PC-3 (cell line): ENCODE measurements around the gene BPHL. TPM values are rescaled to one million over a fixed set of nuclear protein-coding genes. Genes with fewer than 3 reads are reported as not detected.
"Not testable (repeated sequence)": the region's sequence is repeated elsewhere in the genome, so short reads cannot be mapped to it uniquely, and the experiment has no call there.

Experiments used
- ATAC-seq: fragments of 200-7000 bp; cut with Tn5 transposase; 2 replicates; pipeline ENCODE4 v1.9.1; 2020; ENCODE audit warnings: mild to moderate bottlenecking, moderate library complexity
- BruUV-seq: library from RNA; stranded (reverse); fragments of 400-500 nt; replicated peaks from 2 replicates; lab custom pipeline; 2021; lab: Mats Ljungman, UMichigan
- CTCF ChIA-PET: fragments of 300-600 bp; sonication (Branson Sonifier 250); formaldehyde crosslinking; loops from one replicate; lab custom pipeline; 2022; ENCODE audit warnings: antibody characterized with exemption; lab: Charles Lee
- POLR2A ChIA-PET: fragments of 300-600 bp; sonication (Branson Sonifier 250); formaldehyde crosslinking; loops from one replicate; lab custom pipeline; 2022; ENCODE audit warnings: antibody characterized with exemption; ENCODE audit not compliant: unreplicated experiment; lab: Charles Lee
- DNase-seq: peaks from one replicate; pipeline ENCODE4 v3.0.0-alpha.2; 2015
- H2AFZ ChIP-seq: fragments of 300-600 bp; sonication (generic); 2 replicates; pipeline ENCODE4 v1.6.0; 2016; ENCODE audit warnings: antibody characterized with exemption, low read length
- H3F3A ChIP-seq: fragments of 300-600 bp; sonication (generic); one replicate; pipeline ENCODE4 v1.6.0; 2017; ENCODE audit warnings: antibody characterized with exemption, low read length, control low read depth, mild to moderate bottlenecking; ENCODE audit not compliant: unreplicated experiment
- H3K27ac ChIP-seq: fragments of 300-600 bp; sonication (generic); 2 replicates; pipeline ENCODE4 v1.5.1; 2016; ENCODE audit warnings: mild to moderate bottlenecking, low read length
- H3K27me3 ChIP-seq: fragments of 300-600 bp; sonication (generic); 2 replicates; pipeline ENCODE4 v1.6.1; 2016; ENCODE audit warnings: low read length, mixed read lengths
- H3K36me3 ChIP-seq: fragments of 300-600 bp; sonication (generic); 2 replicates; pipeline ENCODE4 v1.6.1; 2016; ENCODE audit warnings: low read depth, mixed run types, low read length, mixed read lengths
- H3K4me1 ChIP-seq: fragments of 300-600 bp; sonication (generic); 2 replicates; pipeline ENCODE4 v1.5.1; 2016; ENCODE audit warnings: low read length; ENCODE audit not compliant: insufficient read depth
- H3K4me2 ChIP-seq: fragments of 300-600 bp; sonication (generic); 2 replicates; pipeline ENCODE4 v1.6.0; 2016; ENCODE audit warnings: low read length
- H3K4me3 ChIP-seq: fragments of 300-600 bp; sonication (generic); 2 replicates; pipeline ENCODE4 v1.5.1; 2016; ENCODE audit warnings: mild to moderate bottlenecking, low read length, mixed read lengths
- H3K79me2 ChIP-seq: fragments of 300-600 bp; sonication (generic); 2 replicates; pipeline ENCODE4 v1.6.1; 2017; ENCODE audit warnings: low read length, mixed read lengths
- H3K9ac ChIP-seq: fragments of 300-600 bp; sonication (generic); 2 replicates; pipeline ENCODE4 v1.6.0; 2016; ENCODE audit warnings: mild to moderate bottlenecking, low read length
- H3K9me2 ChIP-seq: fragments of 300-600 bp; sonication (generic); replicated peaks from 2 replicates; pipeline ENCODE4 v1.6.1; 2016; ENCODE audit warnings: mixed run types, low read length, mixed read lengths
- H3K9me3 ChIP-seq: fragments of 300-600 bp; sonication (generic); 2 replicates; pipeline ENCODE4 v1.6.1; 2016; ENCODE audit warnings: low read length, mixed read lengths
- H4K20me1 ChIP-seq: fragments of 300-600 bp; sonication (generic); 2 replicates; pipeline ENCODE4 v1.6.1; 2016; ENCODE audit warnings: low read length, mixed read lengths
- EZH2 ChIP-seq: fragments of 300-600 bp; sonication (generic); IDR thresholded peaks from one replicate; pipeline ENCODE4 v1.6.1; 2017; ENCODE audit warnings: antibody characterized with exemption, mild to moderate bottlenecking, low read length; ENCODE audit not compliant: unreplicated experiment
- EZH2phosphoT487 ChIP-seq: fragments of 300-600 bp; sonication (generic); IDR thresholded peaks from 2 replicates; pipeline ENCODE4 v1.6.1; 2018; ENCODE audit warnings: mild to moderate bottlenecking, antibody characterized with exemption, low read length, borderline replicate concordance
- intact Hi-C: fragments of 100-400 bp; cut with micrococcal nuclease; formaldehyde crosslinking; loops from 2 replicates; pipeline ENCODE4 v1.9.0; 2023
- total RNA-seq: library from RNA; depleted of rRNA; stranded (reverse); fragments of >200 nt; gene quantifications from 2 replicates; pipeline ENCODE4 v1.2.3, GENCODE V29; 2014
- TF ChIP-seq, protein P1 (sequence below): fragments of 300-600 bp; sonication (generic); conservative IDR thresholded peaks from 2 replicates; pipeline ENCODE4 v1.5.1; 2017; ENCODE audit warnings: antibody characterized with exemption, low read depth, mild to moderate bottlenecking, low read length

BPHL gene
- total RNA-seq, 1 experiment from 2014 or later, result 15.8 TPM

DNA sequence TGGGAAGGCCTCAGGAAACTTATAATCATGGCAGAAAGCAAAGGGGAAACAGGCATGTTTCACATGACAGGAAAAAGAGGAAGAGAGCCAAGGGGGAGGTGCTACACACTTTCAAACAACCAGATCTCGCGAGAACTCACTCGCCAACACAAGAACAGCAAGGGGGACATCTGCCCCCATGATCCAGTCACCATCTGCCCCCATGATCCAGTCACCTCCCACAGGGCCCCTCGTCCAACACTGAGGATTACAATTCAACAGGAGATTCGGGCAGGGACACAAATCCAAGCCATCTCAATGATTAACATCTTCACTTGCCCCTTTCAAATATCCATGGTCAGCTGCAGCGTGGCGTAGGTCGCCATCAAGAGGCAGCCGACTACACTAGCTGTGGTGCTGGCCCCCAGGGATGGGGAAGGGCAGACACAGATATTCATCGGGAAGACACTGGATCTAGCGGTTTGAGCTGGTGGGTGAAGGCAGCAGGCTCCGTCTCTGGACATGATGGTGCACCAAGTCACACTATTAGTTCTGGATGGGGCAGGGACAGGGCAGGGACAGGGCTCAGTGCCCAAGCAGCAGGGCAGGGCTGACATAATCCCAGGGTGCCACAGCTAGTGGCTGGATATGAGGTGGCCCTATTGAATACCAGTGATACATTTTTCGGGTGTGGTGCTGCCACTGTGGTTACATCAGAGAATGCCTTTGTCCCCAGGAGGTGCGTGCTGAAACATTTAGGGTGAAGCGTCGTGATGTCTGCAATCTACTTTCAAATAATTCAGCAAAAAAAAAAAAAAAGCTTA, 77.4 kb downstream of the BPHL start:
- no peaks in the 10 kb centered on the region for H3K79me2 ChIP-seq
- no peak overlapping the region for H3K9ac ChIP-seq
- DNase-seq, result no peak
- TF ChIP-seq, protein P1, sequence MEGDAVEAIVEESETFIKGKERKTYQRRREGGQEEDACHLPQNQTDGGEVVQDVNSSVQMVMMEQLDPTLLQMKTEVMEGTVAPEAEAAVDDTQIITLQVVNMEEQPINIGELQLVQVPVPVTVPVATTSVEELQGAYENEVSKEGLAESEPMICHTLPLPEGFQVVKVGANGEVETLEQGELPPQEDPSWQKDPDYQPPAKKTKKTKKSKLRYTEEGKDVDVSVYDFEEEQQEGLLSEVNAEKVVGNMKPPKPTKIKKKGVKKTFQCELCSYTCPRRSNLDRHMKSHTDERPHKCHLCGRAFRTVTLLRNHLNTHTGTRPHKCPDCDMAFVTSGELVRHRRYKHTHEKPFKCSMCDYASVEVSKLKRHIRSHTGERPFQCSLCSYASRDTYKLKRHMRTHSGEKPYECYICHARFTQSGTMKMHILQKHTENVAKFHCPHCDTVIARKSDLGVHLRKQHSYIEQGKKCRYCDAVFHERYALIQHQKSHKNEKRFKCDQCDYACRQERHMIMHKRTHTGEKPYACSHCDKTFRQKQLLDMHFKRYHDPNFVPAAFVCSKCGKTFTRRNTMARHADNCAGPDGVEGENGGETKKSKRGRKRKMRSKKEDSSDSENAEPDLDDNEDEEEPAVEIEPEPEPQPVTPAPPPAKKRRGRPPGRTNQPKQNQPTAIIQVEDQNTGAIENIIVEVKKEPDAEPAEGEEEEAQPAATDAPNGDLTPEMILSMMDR, result no peak
- TF ChIP-seq EZH2 (no peak), EZH2phosphoT487 (no peak)
- BruUV-seq, result no TSS peak
- H3K27ac ChIP-seq, result no peak overlapping the region
- ChIA-PET POLR2A (no interaction called here), CTCF (interaction anchor here (1.1 kb wide), 1 partner anchor 13 kb away, joined by 3 read pairs; no protein-coding TSS in a partner anchor)
- no peaks in the 10 kb centered on the region for H3K27me3 ChIP-seq
- H3K4me3 ChIP-seq, result no peak overlapping the region
- no peaks in the 10 kb centered on the region for H3K36me3 ChIP-seq
- ATAC-seq, result peak; percentile 18; the same call in 1 of the 2 replicates
- no peak overlapping the region for H3K4me2 ChIP-seq
- intact Hi-C loops, result no loop called here
- no peaks in the 10 kb centered on the region for H4K20me1 ChIP-seq
- no peaks in the 10 kb centered on the region for H3K9me2 ChIP-seq
- H3K4me1 ChIP-seq, result no peaks in the 10 kb centered on the region
- no peaks in the 10 kb centered on the region for H3F3A ChIP-seq
- H2AFZ ChIP-seq, result no peak overlapping the region
- no peaks in the 10 kb centered on the region for H3K9me3 ChIP-seq

DNA sequence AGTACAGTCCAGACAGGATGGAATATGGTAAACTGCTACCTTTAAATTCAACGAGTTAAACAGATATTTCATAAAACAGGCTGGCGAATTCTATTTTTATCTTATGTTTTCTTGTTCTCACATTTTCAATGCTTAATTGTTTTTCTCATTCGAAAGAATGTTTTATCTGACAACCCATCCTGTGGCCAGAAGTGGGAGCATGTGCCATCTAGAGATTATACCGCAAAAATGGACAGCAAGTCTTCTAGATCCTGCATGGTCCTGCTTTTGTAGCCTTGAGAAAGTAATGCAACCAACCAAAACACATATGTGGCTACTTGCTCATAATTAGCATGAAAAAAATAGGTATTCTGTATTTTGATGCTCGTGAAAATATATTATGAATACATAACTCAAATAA, 78.3 kb downstream of the BPHL start:
- no peak for ATAC-seq
- DNase-seq, result no peak
- intact Hi-C loops, result no loop called here
- BruUV-seq, result no TSS peak
- POLR2A ChIA-PET, result no interaction called here
- Histone ChIP-seq H2AFZ (no peak overlapping the region), H3K36me3 (no peaks in the 10 kb centered on the region), H3K4me2 (no peak overlapping the region), H3K9me3 (no peaks in the 10 kb centered on the region), H3K27me3 (no peaks in the 10 kb centered on the region), H3K4me3 (no peak overlapping the region), H3K4me1 (no peaks in the 10 kb centered on the region), H4K20me1 (no peaks in the 10 kb centered on the region), H3K79me2 (no peaks in the 10 kb centered on the region), H3K9ac (no peak overlapping the region), H3K27ac (no peak overlapping the region), H3F3A (no peaks in the 10 kb centered on the region), H3K9me2 (no peaks in the 10 kb centered on the region)
- no peak for TF ChIP-seq EZH2
- TF ChIP-seq, protein P1, result no peak
- TF ChIP-seq EZH2phosphoT487, result no peak
- CTCF ChIA-PET, result no interaction called here

DNA sequence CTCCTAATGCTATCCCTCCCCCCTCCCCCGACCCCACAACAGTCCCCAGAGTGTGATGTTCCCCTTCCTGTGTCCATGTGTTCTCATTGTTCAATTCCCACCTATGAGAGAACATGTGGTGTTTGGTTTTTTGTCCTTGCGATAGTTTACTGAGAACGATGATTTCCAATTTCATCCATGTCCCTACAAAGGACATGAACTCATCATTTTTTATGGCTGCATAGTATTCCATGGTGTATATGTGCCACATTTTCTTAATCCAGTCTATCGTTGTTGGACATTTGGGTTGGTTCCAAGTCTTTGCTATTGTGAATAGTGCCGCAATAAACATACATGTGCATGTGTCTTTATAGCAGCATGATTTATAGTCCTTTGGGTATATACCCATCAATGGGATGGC, 79.2 kb downstream of the BPHL start:
- H3F3A ChIP-seq, H4K20me1 ChIP-seq, H3K9me2 ChIP-seq, H3K27ac ChIP-seq, H2AFZ ChIP-seq, DNase-seq, H3K4me1 ChIP-seq, H3K27me3 ChIP-seq, H3K4me2 ChIP-seq, POLR2A ChIA-PET, H3K36me3 ChIP-seq, CTCF ChIA-PET, H3K4me3 ChIP-seq, H3K79me2 ChIP-seq, intact Hi-C loops, BruUV-seq, H3K9me3 ChIP-seq, H3K9ac ChIP-seq, ATAC-seq: not testable (repeated sequence)
